8988T (cell line): ENCODE results near the gene NECTIN3.

Experiments
- DNase-seq: peaks from one replicate; pipeline ENCODE4 v3.0.0; 2011

Gene NECTIN3

GRCh38 chr3:111071257-111072030, at the start of gene NECTIN3:
NECTIN3 (plus strand) TSS chr3:111071816; CDS start chr3:111072018, 202 bp downstream.
- DNase-seq, result peak; percentile 46

- DNase-seq, result no peak
These were observed 43.7 kb upstream of the NECTIN3 start for GRCh38 chr3:111027868-111028267.

GRCh38 chr3:111031538-111031937, 40.1 kb upstream of the NECTIN3 start:
- no peak for DNase-seq

DNA sequence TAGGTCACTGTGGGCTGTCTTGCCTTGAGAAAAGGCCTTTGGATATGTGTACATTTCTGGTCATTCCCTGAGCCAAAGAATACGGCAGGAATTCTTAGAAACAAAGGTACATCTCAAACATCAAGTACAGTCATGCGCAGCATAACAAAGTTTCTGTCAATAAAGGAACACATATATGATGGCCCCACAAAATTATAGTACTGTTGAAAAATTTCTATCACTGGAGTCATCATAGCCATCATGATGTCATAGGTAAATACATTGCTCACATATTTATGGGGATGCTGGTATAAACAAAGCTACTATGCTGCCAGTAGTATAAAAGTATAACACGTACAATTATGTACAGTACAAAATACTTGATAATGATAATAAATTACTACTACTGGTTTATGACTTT, 38.9 kb upstream of the NECTIN3 start:
- no peak for DNase-seq

DNA sequence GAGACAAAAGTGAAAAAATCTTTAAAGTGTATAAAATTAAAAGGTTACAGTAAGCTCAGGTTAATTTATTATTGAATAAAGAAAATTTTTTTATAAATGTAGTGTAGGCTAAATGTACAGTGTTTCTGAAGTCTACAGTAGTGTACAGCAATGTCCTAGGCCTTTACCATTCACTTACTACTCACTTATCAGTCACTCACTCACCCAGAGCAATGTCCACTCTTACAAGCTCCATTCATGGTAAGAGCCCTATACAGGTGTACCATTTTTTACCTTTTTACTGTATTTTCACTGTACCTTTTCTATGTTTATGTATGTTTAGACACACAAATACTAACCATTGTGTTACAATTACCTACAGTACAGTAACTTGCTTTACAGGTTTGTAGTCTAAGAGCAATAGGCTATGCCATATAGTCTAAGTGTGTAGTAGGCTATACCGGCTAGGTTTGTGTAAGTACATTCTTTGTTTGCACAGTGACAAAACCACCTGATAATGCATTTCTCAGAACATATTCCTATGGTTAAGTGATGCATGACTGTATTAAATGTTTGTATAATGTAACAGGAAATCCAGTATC, 38.1 kb upstream of the NECTIN3 start:
- no peak for DNase-seq

- no peak for DNase-seq
These were observed 36.3 kb upstream of the NECTIN3 start for GRCh38 chr3:111035316-111035715.

GRCh38 chr3:111035902-111036301, 35.7 kb upstream of the NECTIN3 start:
- no peak for DNase-seq

- no peak for DNase-seq
These were observed 30.7 kb upstream of the NECTIN3 start for GRCh38 chr3:111040959-111041358.

DNA sequence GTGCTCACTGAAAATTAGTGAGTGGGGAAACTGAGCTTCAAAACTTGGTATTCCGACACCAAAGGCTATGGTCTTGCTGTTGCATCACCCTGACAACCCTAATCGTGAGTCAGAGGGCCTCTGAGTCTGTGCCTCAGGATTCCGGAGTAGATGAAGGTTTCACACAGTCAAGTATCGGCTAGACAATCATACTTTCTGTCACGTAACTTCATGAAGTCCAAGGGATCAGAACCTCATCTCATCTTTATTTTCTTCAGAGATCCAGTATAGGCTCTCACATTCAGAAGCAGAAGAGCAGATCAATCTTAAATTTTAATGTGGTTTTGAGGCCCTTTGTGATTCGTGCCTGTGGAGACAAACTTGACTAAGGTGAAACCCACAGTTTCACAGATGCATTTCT, 26.1 kb upstream of the NECTIN3 start:
- no peak for DNase-seq

GRCh38 chr3:111047042-111047441, 24.6 kb upstream of the NECTIN3 start:
- DNase-seq, result no peak

- DNase-seq, result no peak
These were observed 23.7 kb upstream of the NECTIN3 start for GRCh38 chr3:111047812-111048435.

DNA sequence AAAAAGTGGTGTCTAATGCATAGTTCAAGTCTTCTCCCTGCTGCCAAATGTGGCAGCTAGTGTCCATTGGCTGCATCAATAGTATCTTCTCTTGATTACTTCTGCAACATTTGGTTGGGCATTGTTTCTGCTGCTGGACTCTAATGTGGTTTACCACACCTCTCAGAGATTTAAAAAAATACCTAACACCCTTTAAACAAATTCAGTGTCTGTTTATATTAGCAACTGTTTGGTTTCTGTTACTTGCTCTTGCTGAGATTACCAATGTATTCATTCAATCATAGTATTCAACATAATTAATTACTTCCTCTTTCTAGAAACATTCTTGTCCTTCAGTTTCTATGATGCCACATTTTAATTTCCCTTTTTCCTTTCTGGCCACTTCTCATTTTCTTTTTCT, 20.3 kb upstream of the NECTIN3 start:
- DNase-seq, result no peak

- DNase-seq, result no peak
These were observed 3.0 kb upstream of the NECTIN3 start for GRCh38 chr3:111068574-111068973.

DNA sequence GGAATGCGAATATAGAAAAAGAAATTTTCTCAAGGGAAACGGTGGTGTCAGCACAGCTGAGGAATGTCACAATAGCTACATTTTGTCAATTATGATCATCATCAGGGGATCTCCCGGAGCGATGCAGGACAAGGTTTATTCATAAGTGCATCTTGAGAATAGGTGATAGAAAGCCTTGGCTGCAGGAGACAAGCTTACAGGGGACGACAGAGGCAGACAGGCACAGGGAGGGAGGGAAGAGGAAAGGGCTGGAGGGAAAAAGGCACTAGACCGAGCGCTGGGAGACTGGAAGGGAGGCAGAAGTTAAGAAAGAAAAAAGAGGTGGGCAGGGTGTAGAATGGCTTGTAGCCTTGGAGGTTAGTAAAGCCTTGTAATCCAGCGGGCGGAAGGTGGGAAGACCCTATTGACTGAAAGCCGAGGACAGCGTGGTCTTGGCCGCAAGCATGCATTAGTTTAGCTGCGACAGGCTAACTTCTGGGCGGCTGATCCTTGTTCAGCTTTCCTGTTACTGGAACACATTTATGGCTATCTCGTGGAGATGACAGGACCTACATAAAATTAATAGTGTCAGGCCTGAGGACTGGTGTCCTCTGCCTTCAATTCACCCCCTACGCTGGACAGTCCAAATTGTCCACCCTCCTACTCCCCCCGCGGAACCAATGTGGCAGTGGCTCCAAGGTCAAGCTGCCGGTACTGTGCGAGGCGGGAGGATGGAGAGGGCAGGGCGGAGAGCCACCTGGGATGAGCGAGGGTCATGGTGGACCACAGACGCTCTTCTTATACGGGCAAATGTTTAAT, 1.4 kb upstream of the NECTIN3 start:
- DNase-seq, result no peak

DNA sequence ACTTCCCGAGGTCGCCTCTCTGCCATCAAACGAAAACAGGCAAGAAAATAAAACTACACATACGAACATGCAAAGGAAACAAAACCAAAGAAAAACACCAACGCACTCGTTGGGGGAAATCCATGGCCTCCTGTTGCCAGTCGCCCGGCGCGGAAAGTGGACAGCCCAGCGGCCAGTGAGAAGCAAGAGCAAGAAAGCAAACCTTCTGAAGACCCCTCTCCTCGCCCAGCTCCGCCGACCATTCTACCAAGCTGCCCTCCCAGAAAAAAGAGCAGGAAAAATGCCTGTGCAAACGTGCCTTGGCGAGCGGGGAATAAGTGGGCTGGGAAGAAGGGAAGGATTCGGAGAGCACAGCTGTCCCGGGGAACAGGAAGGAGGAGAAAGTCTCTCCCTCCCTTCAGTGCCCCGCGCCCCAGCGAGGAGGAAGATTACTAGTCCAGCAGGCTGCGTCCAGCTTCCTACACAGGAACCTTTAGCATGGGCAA, 802 bp upstream of the NECTIN3 start:
- no peak for DNase-seq

- peak; percentile 15 for DNase-seq
These were observed 660 bp downstream of the NECTIN3 start for GRCh38 chr3:111072031-111072921.

DNA sequence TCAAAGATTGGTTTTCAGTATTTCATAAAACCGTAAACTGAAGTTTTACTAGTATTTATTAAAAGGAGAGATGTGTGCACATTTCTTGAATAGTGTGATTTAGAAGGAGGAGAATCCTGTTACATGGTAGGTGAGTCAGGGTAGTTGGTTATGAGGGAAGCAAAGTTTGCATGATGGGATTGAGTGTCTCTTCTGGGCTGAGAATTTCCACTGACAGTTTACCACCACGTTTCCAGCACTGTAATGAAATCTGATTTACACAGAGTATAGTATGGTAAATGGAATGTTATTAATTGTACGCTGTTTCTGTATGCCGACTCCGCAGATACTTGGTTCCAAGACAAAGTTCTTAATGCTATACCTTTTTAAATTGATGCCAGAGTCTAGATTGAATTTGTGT, 1.6 kb downstream of the NECTIN3 start:
- no peak for DNase-seq

- DNase-seq, result no peak
These were observed 5.1 kb downstream of the NECTIN3 start for GRCh38 chr3:111076732-111077131.

DNA sequence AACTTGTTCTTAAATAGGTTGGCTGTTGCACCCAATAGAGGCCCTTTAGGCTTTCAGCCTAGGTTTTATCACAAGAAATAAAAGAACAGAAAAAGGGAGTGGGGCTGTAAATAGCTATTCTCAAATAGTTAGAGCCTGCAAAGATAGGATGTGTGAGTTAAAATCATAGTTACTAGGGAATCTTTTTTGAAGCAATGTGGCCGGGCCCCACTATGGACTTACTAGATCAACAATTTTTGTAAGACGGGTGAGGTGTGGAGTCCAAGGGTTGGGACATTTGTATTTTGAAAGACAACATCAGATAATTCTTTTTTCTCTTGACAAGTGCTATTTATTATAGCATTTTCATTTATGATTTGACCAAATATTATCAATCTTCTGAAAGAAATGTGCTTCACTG, 5.8 kb downstream of the NECTIN3 start:
- no peak for DNase-seq

- no peak for DNase-seq
These were observed 8.8 kb downstream of the NECTIN3 start for GRCh38 chr3:111080413-111080812.

DNA sequence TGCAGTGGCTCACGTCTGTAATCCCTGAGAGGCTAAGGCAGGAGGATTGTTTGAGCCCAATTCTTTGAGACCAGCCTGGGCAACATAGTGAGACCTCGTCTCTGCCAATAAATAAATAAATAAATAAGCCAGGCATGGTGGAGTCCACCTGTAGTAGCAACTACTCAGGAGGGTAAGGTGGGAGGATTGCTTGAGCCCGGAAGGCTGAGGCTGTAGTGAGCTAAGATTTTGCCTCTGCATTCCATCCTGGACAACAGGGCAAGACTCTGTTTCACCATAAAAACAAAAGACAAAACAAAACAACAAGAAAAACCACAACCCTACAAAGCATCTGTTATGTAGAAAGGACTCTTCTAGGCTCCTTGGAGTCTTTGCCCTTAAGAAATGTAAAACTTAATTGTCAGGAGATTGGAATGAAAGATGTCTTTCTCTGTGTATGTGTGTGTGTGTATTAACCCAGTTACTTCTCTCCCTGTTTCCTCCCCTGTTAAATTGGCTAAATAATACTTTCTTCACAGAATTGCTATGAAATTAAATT, 9.5 kb downstream of the NECTIN3 start:
- DNase-seq, result no peak

DNA sequence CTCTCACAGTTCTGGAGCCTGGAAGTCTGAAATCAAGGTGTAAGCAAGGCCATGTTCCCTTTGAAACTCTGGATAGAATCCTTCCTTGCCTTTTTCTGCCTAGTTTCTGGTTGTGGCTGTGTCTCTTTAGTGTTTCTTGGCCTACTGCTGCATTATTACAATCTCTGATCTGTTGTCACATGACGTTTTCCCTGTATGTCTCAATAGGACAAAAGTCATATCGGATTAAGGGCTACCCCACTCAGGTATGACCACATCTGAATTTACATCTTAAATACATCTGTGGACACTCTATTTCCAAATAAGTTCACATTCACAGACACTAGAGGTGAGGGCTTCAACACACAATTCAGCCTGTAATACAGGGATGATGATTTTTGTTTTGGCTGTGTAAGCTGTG, 13.3 kb downstream of the NECTIN3 start:
- no peak for DNase-seq
